ENCODE results near the gene PPFIA4.

DNA sequence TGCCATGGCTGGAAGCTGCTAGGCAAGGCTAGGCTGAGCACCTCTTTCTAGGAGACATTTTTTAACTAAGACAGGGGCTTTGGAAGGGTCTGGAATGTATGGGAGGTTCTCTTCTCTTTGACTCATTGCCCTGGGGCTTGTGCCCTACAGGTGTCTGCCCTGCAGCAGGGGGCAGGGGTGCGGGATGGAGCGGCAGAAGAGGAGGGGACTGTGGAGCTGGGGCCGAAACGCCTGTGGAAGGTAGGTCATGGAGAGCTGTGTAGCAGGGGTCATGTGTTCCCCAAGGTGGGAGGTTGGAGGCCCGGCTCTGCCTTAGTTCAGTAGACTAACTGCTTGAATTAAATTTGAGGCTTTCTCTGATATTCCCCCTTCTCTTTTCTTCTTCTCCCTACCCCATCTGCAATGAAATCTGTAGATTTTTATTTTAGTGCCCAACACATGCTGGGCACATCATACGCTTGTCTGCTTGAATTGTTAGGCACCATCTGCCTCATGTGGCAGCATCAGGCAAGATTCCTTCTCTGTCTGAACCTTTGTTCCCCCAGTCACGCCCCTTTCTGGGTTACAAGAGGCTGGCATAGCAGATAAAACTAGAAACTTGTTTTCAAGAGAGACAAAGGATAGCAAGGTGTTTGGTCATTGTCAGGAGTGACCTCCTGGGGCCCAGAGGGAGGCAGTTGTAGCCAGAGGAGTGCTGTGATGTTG is 18.4 kb downstream of the PPFIA4 start:
- TF ChIP-seq, protein P1, sequence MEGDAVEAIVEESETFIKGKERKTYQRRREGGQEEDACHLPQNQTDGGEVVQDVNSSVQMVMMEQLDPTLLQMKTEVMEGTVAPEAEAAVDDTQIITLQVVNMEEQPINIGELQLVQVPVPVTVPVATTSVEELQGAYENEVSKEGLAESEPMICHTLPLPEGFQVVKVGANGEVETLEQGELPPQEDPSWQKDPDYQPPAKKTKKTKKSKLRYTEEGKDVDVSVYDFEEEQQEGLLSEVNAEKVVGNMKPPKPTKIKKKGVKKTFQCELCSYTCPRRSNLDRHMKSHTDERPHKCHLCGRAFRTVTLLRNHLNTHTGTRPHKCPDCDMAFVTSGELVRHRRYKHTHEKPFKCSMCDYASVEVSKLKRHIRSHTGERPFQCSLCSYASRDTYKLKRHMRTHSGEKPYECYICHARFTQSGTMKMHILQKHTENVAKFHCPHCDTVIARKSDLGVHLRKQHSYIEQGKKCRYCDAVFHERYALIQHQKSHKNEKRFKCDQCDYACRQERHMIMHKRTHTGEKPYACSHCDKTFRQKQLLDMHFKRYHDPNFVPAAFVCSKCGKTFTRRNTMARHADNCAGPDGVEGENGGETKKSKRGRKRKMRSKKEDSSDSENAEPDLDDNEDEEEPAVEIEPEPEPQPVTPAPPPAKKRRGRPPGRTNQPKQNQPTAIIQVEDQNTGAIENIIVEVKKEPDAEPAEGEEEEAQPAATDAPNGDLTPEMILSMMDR (conservative IDR thresholded peaks at IDR 0.05 in 1 of 2, IDR thresholded peaks at IDR 0.05 in 1 of 2; ENCODE audit: extremely low read depth in 1 of 2, insufficient read depth in 1 of 2, low read depth in 1 of 2, low read length in 2 of 2) = no peak
- no peak for TF ChIP-seq EZH2 (IDR thresholded peaks at IDR 0.05; ENCODE audit: borderline replicate concordance, low read length)

Measured in mammary epithelial cell (primary cell).